NCI-H446 treated with DMSO at 0.1 percent for 48 hours (cell line): Measurements from ENCODE around the gene UBAC1.

ENCODE experiments used
- DNase-seq: peaks from one replicate; lab custom pipeline; 2025; lab: John Stamatoyannopoulos, UW

UBAC1 gene

DNA sequence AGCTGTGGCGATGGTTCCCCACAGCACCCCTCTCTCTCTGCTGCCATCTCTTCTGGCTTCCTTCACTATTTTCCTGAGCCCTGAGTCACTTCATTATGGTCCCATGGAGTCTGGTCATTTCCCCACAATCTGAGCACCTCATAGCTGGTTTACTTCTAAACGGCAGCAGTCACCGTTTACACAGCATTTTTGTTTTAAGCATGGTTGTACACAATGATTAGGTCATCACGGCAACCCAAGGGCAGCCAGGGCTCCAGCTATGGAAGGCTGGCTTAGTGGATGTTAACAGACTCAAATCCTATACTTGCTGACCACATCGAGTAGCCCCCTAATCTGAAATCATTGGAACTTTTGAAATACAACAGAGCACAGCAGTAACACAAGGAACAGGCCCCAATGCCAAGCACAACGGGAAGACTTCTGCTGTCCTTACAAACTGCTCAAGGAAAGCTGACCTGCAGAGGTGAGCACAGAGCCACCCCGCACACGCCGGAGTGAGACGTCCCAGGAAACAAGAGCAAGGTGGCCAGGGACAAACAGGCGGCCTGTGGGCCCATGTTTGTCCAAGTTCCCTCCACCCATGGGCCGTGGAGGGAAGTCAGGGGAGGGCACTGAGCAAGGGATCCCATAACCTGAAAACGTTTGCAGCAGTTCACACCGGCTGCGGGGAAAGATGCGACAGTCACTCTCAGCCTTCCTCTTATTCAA lies 76.7 kb downstream of the UBAC1 start:
- no peak for DNase-seq

GRCh38 chr9:135883410-135884089 lies 77.6 kb downstream of the UBAC1 start:
- DNase-seq: no peak
